Neural progenitor cell (in vitro differentiated cells): ENCODE data around the gene ZFAND3.

Experiments
- CTCF ChIP-seq: fragments of 200-600 bp; sonication (generic); IDR thresholded peaks from 2 replicates; pipeline ENCODE4 v1.5.1; 2017; ENCODE audit warnings: antibody characterized with exemption, mild to moderate bottlenecking
- EZH2 ChIP-seq: fragments of 200-600 bp; sonication (generic); IDR thresholded peaks from 2 replicates; pipeline ENCODE4 v1.6.1; 2017; ENCODE audit warnings: antibody characterized with exemption, mild to moderate bottlenecking, moderate library complexity
- EZH2phosphoT487 ChIP-seq: fragments of 200-600 bp; sonication (generic); IDR thresholded peaks from 2 replicates; pipeline ENCODE4 v1.6.1; 2017; ENCODE audit warnings: antibody characterized with exemption

GRCh38 chr6:37920667-37921066 lies 101.1 kb downstream of the ZFAND3 start:
- TF ChIP-seq CTCF (no peak), EZH2 (no peak), EZH2phosphoT487 (no peak)
